ENCODE measurements around the gene CCRL2.

The CCRL2 gene

GRCh38 chr3:46369151-46369550 lies 37.9 kb upstream of the CCRL2 start:
- H3K27me3 ChIP-seq (replicated peaks; ENCODE audit: insufficient read depth, low read length), result no peaks in the 10 kb centered on the region
- H3F3A ChIP-seq (ENCODE audit: insufficient read depth, low read length), result 0 out of 2 replicates have a peak, but pooled peaks cover 7% of the 10 kb centered on the region
- H3K79me2 ChIP-seq (ENCODE audit: low read length), result no peaks in the 10 kb centered on the region
- no peaks in the 10 kb centered on the region for H4K20me1 ChIP-seq (ENCODE audit: insufficient read depth, low read length)
- DNase-seq, result no peak
- no peaks in the 10 kb centered on the region for H3K9me3 ChIP-seq (replicated peaks; ENCODE audit: insufficient read depth, low read length)
- H3K9me2 ChIP-seq (replicated peaks; ENCODE audit: insufficient read depth, low read length), result no peaks in the 10 kb centered on the region
- no peak overlapping the region for H3K27ac ChIP-seq (ENCODE audit: low read length)
- peak overlapping the region; percentile 26; the same call in 1 of the 2 replicates for H3K9ac ChIP-seq (ENCODE audit: low read length)
- peaks cover 53% of the 10 kb centered on the region for H3K4me1 ChIP-seq (ENCODE audit: low read length)
- no peaks in the 10 kb centered on the region for H3K36me3 ChIP-seq (replicated peaks; ENCODE audit: insufficient read depth, low read length)
- H2AFZ ChIP-seq (ENCODE audit: low read length), result no peak overlapping the region
- H3K4me2 ChIP-seq (ENCODE audit: low read depth, low read length), result 0 out of 2 replicates have a peak overlapping the region, but pooled peaks have one; percentile 23
- no peak overlapping the region for H3K4me3 ChIP-seq (ENCODE audit: low read length)
- TF ChIP-seq EZH2 (optimal IDR thresholded peaks at IDR 0.05; ENCODE audit: low read depth, low read length), result no peak
- TF ChIP-seq EZH2phosphoT487 (IDR thresholded peaks at IDR 0.05; ENCODE audit: low read length), result no peak
- TF ChIP-seq CTCF (IDR thresholded peaks at IDR 0.05; ENCODE audit: low read length), result no peak

- peak overlapping the region; percentile 42; the same call in 1 of the 2 replicates for H3K27ac ChIP-seq (ENCODE audit: low read length)
- no peak for TF ChIP-seq CTCF (IDR thresholded peaks at IDR 0.05; ENCODE audit: low read length)
- no peaks in the 10 kb centered on the region for H3K79me2 ChIP-seq (ENCODE audit: low read length)
- H3K27me3 ChIP-seq (replicated peaks; ENCODE audit: insufficient read depth, low read length), result no peaks in the 10 kb centered on the region
- H3K4me3 ChIP-seq (ENCODE audit: low read length), result no peak overlapping the region
- no peaks in the 10 kb centered on the region for H3K36me3 ChIP-seq (replicated peaks; ENCODE audit: insufficient read depth, low read length)
- H3K9ac ChIP-seq (ENCODE audit: low read length), result no peak overlapping the region
- H3K4me2 ChIP-seq (ENCODE audit: low read depth, low read length), result no peak overlapping the region
- H3F3A ChIP-seq (ENCODE audit: insufficient read depth, low read length), result 0 out of 2 replicates have a peak, but pooled peaks cover 7% of the 10 kb centered on the region
- H4K20me1 ChIP-seq (ENCODE audit: insufficient read depth, low read length), result no peaks in the 10 kb centered on the region
- H2AFZ ChIP-seq (ENCODE audit: low read length), result no peak overlapping the region
- no peaks in the 10 kb centered on the region for H3K9me3 ChIP-seq (replicated peaks; ENCODE audit: insufficient read depth, low read length)
- no peak for DNase-seq
- H3K4me1 ChIP-seq (ENCODE audit: low read length), result peaks cover 58% of the 10 kb centered on the region
- no peaks in the 10 kb centered on the region for H3K9me2 ChIP-seq (replicated peaks; ENCODE audit: insufficient read depth, low read length)
Measured at GRCh38 chr3:46369675-46370132, 37.4 kb upstream of the CCRL2 start.

- Histone ChIP-seq H3K4me3 (ENCODE audit: low read length) (no peak within 1 kb of the TSS), H3K36me3 (replicated peaks; ENCODE audit: insufficient read depth, low read length) (no peaks in the 10 kb centered on the region), H3K27ac (ENCODE audit: low read length) (peak within 1 kb of the TSS; percentile 42; the same call in 1 of the 2 replicates), H3K27me3 (replicated peaks; ENCODE audit: insufficient read depth, low read length) (no peaks in the 10 kb centered on the region), H4K20me1 (ENCODE audit: insufficient read depth, low read length) (no peaks in the 10 kb centered on the region), H3K4me2 (ENCODE audit: low read depth, low read length) (peak within 1 kb of the TSS; percentile 23; the same call in 1 of the 2 replicates), H3F3A (ENCODE audit: insufficient read depth, low read length) (0 out of 2 replicates have a peak, but pooled peaks cover 7% of the 10 kb centered on the region), H3K9me2 (replicated peaks; ENCODE audit: insufficient read depth, low read length) (no peaks in the 10 kb centered on the region), H3K4me1 (ENCODE audit: low read length) (peaks cover 71% of the 10 kb centered on the region), H2AFZ (ENCODE audit: low read length) (no peak within 1 kb of the TSS), H3K79me2 (ENCODE audit: low read length) (no peaks in the 10 kb centered on the region), H3K9me3 (replicated peaks; ENCODE audit: insufficient read depth, low read length) (no peaks in the 10 kb centered on the region), H3K9ac (ENCODE audit: low read length) (peak within 1 kb of the TSS; percentile 34; the same call in 1 of the 2 replicates)
- DNase-seq, result peak; percentile 60
- no peak for TF ChIP-seq EZH2phosphoT487 (IDR thresholded peaks at IDR 0.05; ENCODE audit: low read length)
- TF ChIP-seq EZH2 (optimal IDR thresholded peaks at IDR 0.05; ENCODE audit: low read depth, low read length), result no peak
- TF ChIP-seq CTCF (IDR thresholded peaks at IDR 0.05; ENCODE audit: low read length), result no peak
Measured at GRCh38 chr3:46370839-46371518, 36.1 kb upstream of the CCRL2 start, which contains the start of gene CCR5. TSS of gene CCR5 (plus strand) at chr3:46370946. CDS start at chr3:46372903, 1,957 bp downstream.
